Upper lobe of left lung (tissue), 6 donors: Measurements from ENCODE around the gene SLC35A3. TPM values are rescaled to one million over a fixed set of nuclear protein-coding genes. Genes with fewer than 3 reads are reported as not detected.
A peak's percentile ranks its signal among the peaks of the same experiment; 100 is the strongest.

ENCODE experiments used
- ATAC-seq, 2 donors: fragments of 200-7000 bp; cut with Tn5 transposase; one replicate each; pipeline ENCODE4 v1.9.1; 2022; ENCODE audit warnings: mild to moderate bottlenecking in 2 of 2, moderate library complexity in 2 of 2; ENCODE audit not compliant: low FRiP score in 2 of 2
- DNase-seq, 2 donors: peaks; one replicate each; pipeline ENCODE4 v3.0.0-alpha.2; 2019 to 2020
- H3K27ac ChIP-seq, 4 donors: fragments of 200-600 bp; sonication (generic); one replicate each; pipeline ENCODE4 v1.5.1; 2016 to 2019
- H3K27me3 ChIP-seq, 4 donors: fragments of 200-600 bp; sonication (generic); one replicate each; pipeline ENCODE4 v1.5.1; 2017 to 2019
- H3K36me3 ChIP-seq, 4 donors: fragments of 200-600 bp; sonication (generic); one replicate each; pipeline ENCODE4 v1.5.1; 2016 to 2019
- H3K4me1 ChIP-seq, 4 donors: fragments of 200-600 bp; sonication (generic); one replicate each; pipeline ENCODE4 v1.5.1; 2018 to 2019
- H3K4me3 ChIP-seq, 4 donors: fragments of 200-600 bp; sonication (generic); one replicate each; pipeline ENCODE4 v1.5.1; 2017 to 2019; ENCODE audit warnings: mild to moderate bottlenecking in 2 of 4, moderate library complexity in 1 of 4
- H3K9me3 ChIP-seq, 4 donors: fragments of 200-600 bp; sonication (generic); one replicate each; pipeline ENCODE4 v1.5.1; 2018 to 2019
- CTCF ChIP-seq, 6 experiments: fragments of 450-650 bp in 4 of 6; fragments of 200-600 bp in 2 of 6; sonication (generic) in 2 of 6; IDR thresholded peaks; one replicate each; pipeline ENCODE4 v1.5.1; 2016 to 2019; ENCODE audit warnings: antibody characterized with exemption in 6 of 6
- EP300 ChIP-seq, 4 donors: sonication (generic); formaldehyde crosslinking; IDR thresholded peaks; one replicate each; pipeline ENCODE4 v1.5.1; 2017; ENCODE audit warnings: antibody characterized with exemption in 4 of 4, control low read depth in 2 of 4
- POLR2A ChIP-seq, 4 donors: fragments of 450-650 bp; IDR thresholded peaks; one replicate each; pipeline ENCODE4 v1.5.1; 2016 to 2017; ENCODE audit warnings: antibody characterized with exemption in 4 of 4, mild to moderate bottlenecking in 2 of 4
- POLR2AphosphoS5 ChIP-seq, 2 donors: sonication (generic); formaldehyde crosslinking; IDR thresholded peaks; one replicate each; pipeline ENCODE4 v1.5.1; 2017; ENCODE audit warnings: antibody characterized with exemption in 2 of 2
- WGBS, 2 donors: methylation state at CpG; one replicate each; pipeline ENCODE4 v1.1.5; 2017 to 2018; 5-methylcytosine and 5-hydroxymethylcytosine counted together
- total RNA-seq, 6 donors: library from RNA; depleted of rRNA in 4 of 6; stranded (reverse); fragments of >200 nt in 4 of 6; gene quantifications; one replicate each; pipeline versions ENCODE4 v1.1.0 to v1.2.1, GENCODE V29; 2016 to 2021
- donor health status: DM: no; HTN: no; CAD: no; lungs with moderate emphysema.
- donor health status: DM: no; HTN: yes; CAD: no; lungs with severe emphysema.

SLC35A3 gene
- total RNA-seq, 6 donors from 2014 or later: 19.9 to 49.7 (median 25.2) TPM

DNA sequence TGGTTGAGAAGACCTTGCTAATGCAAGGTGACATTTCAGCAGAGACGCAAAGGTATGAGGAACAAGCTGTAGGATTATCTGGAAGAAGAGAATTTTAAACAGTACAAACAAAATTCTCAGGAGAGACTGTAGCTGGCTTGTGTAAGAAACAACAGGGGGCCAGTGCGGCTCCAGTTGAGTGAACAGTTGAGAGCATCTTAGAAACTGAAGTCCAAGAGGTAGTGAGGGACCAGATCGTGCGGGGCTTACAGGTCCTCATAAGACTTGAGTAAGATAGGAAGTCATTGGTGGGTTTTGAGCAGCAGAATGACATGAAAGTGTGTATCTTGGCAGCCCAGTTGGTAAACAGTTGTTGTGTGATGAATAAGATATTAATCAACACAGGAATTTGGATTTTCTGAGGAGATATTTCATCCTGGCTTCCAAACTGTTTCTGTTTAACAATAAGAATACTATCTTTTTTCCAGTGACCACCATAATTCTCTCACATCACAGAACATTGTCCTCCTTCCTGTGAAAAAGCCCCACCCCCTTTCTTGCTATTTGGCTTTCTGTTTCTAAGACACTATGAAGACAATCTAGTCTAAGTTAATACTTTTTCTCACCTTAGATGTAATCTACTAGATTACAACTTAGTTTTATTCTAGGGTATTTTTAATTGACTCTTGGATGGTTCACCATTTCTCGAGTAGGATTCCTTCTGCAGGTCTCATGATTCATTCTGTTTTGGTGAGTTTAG is 100.6 kb downstream of the SLC35A3 start:
- ATAC-seq (no peak), DNase-seq (no peak)
- Histone ChIP-seq H3K36me3 (peaks cover 21 to 88% (median 51%) of the 10 kb centered on the region in 4 donors), H3K4me3 (no peak overlapping the region), H3K27me3 (no peaks in the 10 kb centered on the region), H3K27ac (no peak overlapping the region), H3K9me3 (no peaks in the 10 kb centered on the region), H3K4me1 (peaks cover 0 to 7% (median 0%) of the 10 kb centered on the region in 4 donors)
- WGBS, 2 donors: 94 to 95% methylated on average over 5 of the region's 5 CpGs
- no peak for TF ChIP-seq POLR2AphosphoS5 (IDR thresholded peaks at IDR 0.05)
- no peak for TF ChIP-seq EP300 (IDR thresholded peaks at IDR 0.05)
- TF ChIP-seq POLR2A (IDR thresholded peaks at IDR 0.05): no peak
- TF ChIP-seq CTCF (IDR thresholded peaks at IDR 0.05): no peak

DNA sequence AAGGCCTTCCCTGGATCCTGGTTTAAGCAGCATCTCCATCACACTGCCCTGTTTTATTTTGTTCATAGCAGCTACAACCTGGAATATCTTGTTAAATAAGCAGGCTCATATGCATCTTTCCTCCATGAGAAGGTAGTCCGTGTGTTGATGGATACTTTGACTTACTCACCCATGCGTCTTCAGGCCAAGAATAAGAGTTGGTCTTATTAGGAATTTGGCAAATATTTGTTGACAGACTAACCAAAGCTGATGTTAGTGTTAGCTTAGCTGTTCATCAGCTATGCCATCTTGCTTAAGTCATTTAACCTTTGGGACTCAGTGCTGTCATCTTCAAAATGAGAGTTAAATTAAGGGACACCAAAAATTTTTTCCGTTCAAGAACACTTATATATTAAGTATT is 103.7 kb downstream of the SLC35A3 start:
- peaks cover 21 to 84% (median 42%) of the 10 kb centered on the region in 4 donors for H3K36me3 ChIP-seq
- ATAC-seq (no peak), DNase-seq (no peak)
- H3K9me3 ChIP-seq: no peaks in the 10 kb centered on the region
- peaks cover 0 to 3% (median 0%) of the 10 kb centered on the region in 4 donors for H3K4me1 ChIP-seq
- WGBS, 2 donors: 89 to 95% methylated on average over 3 of the region's 3 CpGs
- H3K4me3 ChIP-seq: no peak overlapping the region
- H3K27ac ChIP-seq: no peak overlapping the region
- TF ChIP-seq POLR2A (IDR thresholded peaks at IDR 0.05) (no peak), POLR2AphosphoS5 (IDR thresholded peaks at IDR 0.05) (no peak), CTCF (IDR thresholded peaks at IDR 0.05) (no peak), EP300 (IDR thresholded peaks at IDR 0.05) (no peak)
- no peaks in the 10 kb centered on the region for H3K27me3 ChIP-seq

DNA sequence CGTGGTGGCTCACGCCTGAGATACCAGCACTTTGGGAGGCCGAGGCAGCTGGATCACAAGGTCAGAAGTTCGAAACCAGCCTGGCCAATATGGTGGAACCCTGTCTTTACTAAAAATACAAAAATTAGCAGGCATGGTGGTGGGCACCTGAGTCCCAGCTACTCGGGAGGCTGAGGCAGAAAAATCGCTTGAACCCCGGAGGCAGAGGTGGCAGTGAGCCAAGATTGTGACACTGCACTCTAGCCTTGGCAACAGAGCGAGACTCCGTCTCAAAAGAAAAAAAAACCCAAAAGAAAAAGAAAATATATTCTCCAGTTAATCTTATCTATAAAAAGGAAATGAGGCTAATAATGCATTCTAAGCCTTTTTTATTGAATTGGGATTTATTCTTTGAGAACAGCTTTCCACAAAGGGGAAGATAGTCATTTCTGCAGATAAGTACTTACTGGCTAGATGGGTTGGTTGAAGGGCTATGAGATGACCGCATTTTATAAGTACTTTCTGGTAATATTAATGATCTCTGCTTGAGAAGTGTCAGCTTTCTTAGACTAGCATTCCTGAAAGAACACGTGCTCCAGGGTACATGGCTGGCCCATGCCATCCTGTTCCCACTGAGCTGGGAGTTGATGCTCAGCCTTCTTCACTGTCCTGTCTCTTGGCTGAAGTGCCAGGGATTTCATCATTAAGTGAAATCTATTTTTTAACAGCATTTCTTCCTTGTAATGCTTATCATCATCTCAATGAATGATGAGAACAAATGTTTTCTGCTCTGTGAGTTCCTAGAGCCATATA is 105.0 kb downstream of the SLC35A3 start:
- Histone ChIP-seq H3K4me1 (peaks cover 0 to 3% (median 0%) of the 10 kb centered on the region in 4 donors), H3K36me3 (peaks cover 19 to 83% (median 42%) of the 10 kb centered on the region in 4 donors), H3K27me3 (no peaks in the 10 kb centered on the region), H3K27ac (peak overlapping the region in 1 of 4 donors; percentile 34), H3K4me3 (no peak overlapping the region), H3K9me3 (no peaks in the 10 kb centered on the region)
- DNase-seq: no peak
- TF ChIP-seq CTCF (IDR thresholded peaks at IDR 0.05): no peak
- no peak for TF ChIP-seq POLR2A (IDR thresholded peaks at IDR 0.05)
- no peak for TF ChIP-seq POLR2AphosphoS5 (IDR thresholded peaks at IDR 0.05)
- no peak for TF ChIP-seq EP300 (IDR thresholded peaks at IDR 0.05)
- ATAC-seq: no peak
- 87 to 90% methylated on average over 11 of the region's 11 CpGs for WGBS, 2 donors

GRCh38 chr1:100075773-100076172 is 106.0 kb downstream of the SLC35A3 start:
- no peaks in the 10 kb centered on the region for H3K9me3 ChIP-seq
- H3K36me3 ChIP-seq: peaks cover 16 to 81% (median 39%) of the 10 kb centered on the region in 4 donors

More at GRCh38 chr1:100075773-100076172, 106.0 kb downstream of the SLC35A3 start:
- TF ChIP-seq EP300 (IDR thresholded peaks at IDR 0.05): no peak
- no peak for TF ChIP-seq POLR2A (IDR thresholded peaks at IDR 0.05)
- no peak for TF ChIP-seq POLR2AphosphoS5 (IDR thresholded peaks at IDR 0.05)
- TF ChIP-seq CTCF (IDR thresholded peaks at IDR 0.05): no peak
- DNase-seq (no peak), ATAC-seq (no peak)
- Histone ChIP-seq H3K27me3 (no peaks in the 10 kb centered on the region), H3K4me3 (no peak overlapping the region), H3K27ac (peak overlapping the region in 1 of 4 donors; percentile 34), H3K4me1 (peaks cover 0 to 3% (median 0%) of the 10 kb centered on the region in 4 donors)
- 92 to 97% methylated on average over 3 of the region's 3 CpGs for WGBS, 2 donors
